GM12878 (cell line): ENCODE results near the gene ALKBH8. TPM values are rescaled to one million over a fixed set of nuclear protein-coding genes. Genes with fewer than 3 reads are reported as not detected.

Experiments used
- ATAC-seq: fragments of 200-7000 bp; cut with Tn5 transposase; 3 replicates; pipeline ENCODE4 v1.9.1; 2020; ENCODE audit warnings: mild to moderate bottlenecking, moderate library complexity
- BruUV-seq: library from RNA; stranded (reverse); fragments of 400-500 nt; replicated peaks from 2 replicates; lab custom pipeline; 2021; lab: Mats Ljungman, UMichigan
- CTCF ChIA-PET: fragments of 300-600 bp; sonication (Branson Sonifier 250); formaldehyde crosslinking; extraction: SDS; loops from one replicate; lab custom pipeline; 2021; ENCODE audit warnings: inconsistent platforms; lab: Yijun Ruan, JAX
- POLR2A ChIA-PET: fragments of 350-600 bp; formaldehyde crosslinking; extraction: SDS; loops from one replicate; lab custom pipeline; 2021; ENCODE audit warnings: inconsistent platforms; lab: Charles Lee
- RAD21 ChIA-PET: fragments of 300-600 bp; sonication (Branson Sonifier 250); formaldehyde crosslinking; loops from one replicate; lab custom pipeline; 2023; ENCODE audit warnings: antibody characterized with exemption; ENCODE audit not compliant: unreplicated experiment; lab: Charles Lee
- SMC1A ChIA-PET: fragments of 300-600 bp; sonication (Branson Sonifier 250); formaldehyde crosslinking; loops from one replicate; lab custom pipeline; 2023; ENCODE audit not compliant: unreplicated experiment, uncharacterized antibody; lab: Charles Lee
- DNase-seq: peaks from one replicate; pipeline ENCODE4 v3.0.0-alpha.2; 2011; ENCODE audit warnings: low read depth, low spot score
- FAIRE-seq: peaks from 3 replicates; lab custom pipeline; 2011; peaks lifted over from hg19 to GRCh38; lab: Jason Lieb, UNC
- H2AFZ ChIP-seq: 2 replicates; pipeline ENCODE4 v1.6.0; 2011; ENCODE audit warnings: low read depth, low read length, control low read depth; ENCODE audit not compliant: control insufficient read depth
- H3K27ac ChIP-seq: 2 replicates; pipeline ENCODE4 v1.5.1; 2011; ENCODE audit warnings: control low read depth; ENCODE audit not compliant: control insufficient read depth, insufficient read depth
- H3K27me3 ChIP-seq, 2 experiments: replicated peaks in 1 of 2; 2 replicates each; pipeline versions ENCODE4 v1.6.0 to v1.6.1; 2011; ENCODE audit warnings: low read length in 1 of 2; ENCODE audit not compliant: control insufficient read depth in 2 of 2, insufficient read depth in 2 of 2
- H3K36me3 ChIP-seq, 2 experiments: 2 replicates each; pipeline ENCODE4 v1.5.1; 2011; ENCODE audit warnings: low read length in 1 of 2; ENCODE audit not compliant: control insufficient read depth in 2 of 2, insufficient read depth in 2 of 2
- H3K4me1 ChIP-seq: 2 replicates; pipeline ENCODE4 v1.6.1; 2011; ENCODE audit warnings: mild to moderate bottlenecking, low read length, moderate library complexity, mixed read lengths; ENCODE audit not compliant: control insufficient read depth, insufficient read depth
- H3K4me2 ChIP-seq: 2 replicates; pipeline ENCODE4 v1.6.0; 2011; ENCODE audit warnings: control low read depth; ENCODE audit not compliant: control insufficient read depth, insufficient read depth
- H3K4me3 ChIP-seq: fragments of 200-600 bp; sonication (generic); 2 replicates; pipeline ENCODE4 v1.5.1; 2016
- H3K79me2 ChIP-seq: 2 replicates; pipeline ENCODE4 v1.6.0; 2011; ENCODE audit warnings: low read length; ENCODE audit not compliant: control insufficient read depth, insufficient read depth
- H3K9ac ChIP-seq: 2 replicates; pipeline ENCODE4 v1.8.0; 2011; ENCODE audit warnings: low read length, control low read depth, mixed read lengths; ENCODE audit not compliant: control insufficient read depth, insufficient read depth
- H3K9me3 ChIP-seq: replicated peaks from 3 replicates; pipeline ENCODE4 v1.5.1; 2011; ENCODE audit warnings: mild to moderate bottlenecking, low read length; ENCODE audit not compliant: control insufficient read depth, insufficient read depth
- H4K20me1 ChIP-seq: 2 replicates; pipeline ENCODE4 v1.6.0; 2011; ENCODE audit not compliant: control insufficient read depth, insufficient read depth
- ASH2L ChIP-seq: fragments of 300-600, 200-600 bp; sonication (generic); IDR thresholded peaks from 2 replicates; pipeline ENCODE4 v1.6.1; 2017; ENCODE audit warnings: low read depth, mild to moderate bottlenecking, borderline replicate concordance
- CREB1 ChIP-seq: IDR thresholded peaks from 2 replicates; pipeline ENCODE4 v1.6.1; 2012; ENCODE audit warnings: low read depth, mild to moderate bottlenecking, inconsistent platforms
- FOXK2 ChIP-seq: fragments of 450-650 bp; IDR thresholded peaks from 2 replicates; pipeline ENCODE4 v1.6.1; 2017; ENCODE audit warnings: mild to moderate bottlenecking, moderate library complexity
- MAX ChIP-seq: IDR thresholded peaks from 2 replicates; pipeline ENCODE4 v1.6.1; 2012; ENCODE audit warnings: low read depth, low read length, improper control_type of control experiment
- NFIC ChIP-seq: IDR thresholded peaks from 2 replicates; pipeline ENCODE4 v1.6.1; 2012; ENCODE audit warnings: low read depth, mild to moderate bottlenecking, inconsistent platforms, low read length, moderate library complexity
- NFYA ChIP-seq: IDR thresholded peaks from 2 replicates; pipeline ENCODE4 v1.6.1; 2011; ENCODE audit warnings: low read depth, mild to moderate bottlenecking, low read length, improper control_type of control experiment, borderline replicate concordance
- NKRF ChIP-seq: fragments of 450-650 bp; conservative IDR thresholded peaks from 2 replicates; pipeline ENCODE4 v1.6.1; 2017; ENCODE audit warnings: mild to moderate bottlenecking, moderate library complexity
- POLR2AphosphoS2 ChIP-seq: IDR thresholded peaks from 2 replicates; pipeline ENCODE4 v1.6.1; 2011; ENCODE audit warnings: low read depth, mild to moderate bottlenecking, low read length, improper control_type of control experiment, moderate library complexity
- RB1 ChIP-seq: fragments of 450-650 bp; formaldehyde crosslinking; IDR thresholded peaks from 2 replicates; pipeline ENCODE4 v1.6.1; 2017; ENCODE audit warnings: mild to moderate bottlenecking, borderline replicate concordance
- RELA ChIP-seq: fragments of 450-650 bp; IDR thresholded peaks from 2 replicates; pipeline ENCODE4 v1.8.0; 2014; ENCODE audit warnings: borderline replicate concordance; ENCODE audit not compliant: partially characterized antibody
- WRNIP1 ChIP-seq: IDR thresholded peaks from 2 replicates; pipeline ENCODE4 v1.6.1; 2011; ENCODE audit warnings: low read depth, low read length, improper control_type of control experiment, borderline replicate concordance
- YY1 ChIP-seq: IDR thresholded peaks from 2 replicates; pipeline ENCODE4 v1.6.1; 2011; ENCODE audit warnings: low read depth, mild to moderate bottlenecking, low read length
- ZNF24 ChIP-seq: fragments of 450-650 bp; IDR thresholded peaks from 2 replicates; pipeline ENCODE4 v1.6.1; 2017; ENCODE audit warnings: antibody characterized with exemption, mild to moderate bottlenecking
- ZNF622 ChIP-seq: fragments of 450-650 bp; IDR thresholded peaks from 2 replicates; pipeline ENCODE4 v1.6.1; 2017; ENCODE audit warnings: mild to moderate bottlenecking, inconsistent platforms
- WGBS: methylation state at CpG from one replicate; pipeline ENCODE4 v1.1.6; 2016; ENCODE audit warnings: low lambda C conversion rate; ENCODE audit not compliant: insufficient replicate concordance, insufficient coverage; ENCODE audit errors: missing lambda C conversion rate; 5-methylcytosine and 5-hydroxymethylcytosine counted together
- in situ Hi-C: fragments of 300-500 bp; cut with MboI; formaldehyde crosslinking; loops from 9 replicates; pipeline ENCODE4 v1.14.3; 2018; ENCODE audit warnings: mixed read lengths
- intact Hi-C: fragments of 100-400 bp; cut with micrococcal nuclease; formaldehyde crosslinking; loops from one replicate; pipeline ENCODE4 v1.14.2; 2022; ENCODE audit not compliant: unreplicated experiment
- polyA plus RNA-seq, 11 experiments: library from polyadenylated mRNA; depleted of rRNA in 4 of 11; unstranded in 6 of 11; stranded (reverse) in 5 of 11; fragments of >200 nt; fragmentation: Nextera tagmentation in 4 of 11; fragmentation: Illumina TruSeq in 1 of 11; extraction: Ambion mirVana in 4 of 11; extraction: Trizol in 1 of 11; gene quantifications; 1 replicate in 1 of 11; 2 replicates in 10 of 11; pipeline versions ENCODE4 v1.2.1 to v1.2.3, GENCODE V29; 2011 to 2016; ENCODE audit warnings: inconsistent platforms in 2 of 11, missing spikeins in 2 of 11, low read depth in 1 of 11
- total RNA-seq, 4 experiments: library from RNA; depleted of rRNA in 3 of 4; stranded (reverse); fragments of >200 nt in 3 of 4; fragmentation: Illumina TruSeq in 1 of 4; extraction: Trizol in 1 of 4; gene quantifications; 2 replicates each; pipeline versions ENCODE4 v1.2.1 to v1.2.3, GENCODE V29; 2013 to 2021
- TF ChIP-seq, protein P1 (sequence below): IDR thresholded peaks from 2 replicates; pipeline ENCODE4 v1.6.1; 2012; ENCODE audit warnings: improper control_type of control experiment, low read depth, low read length; ENCODE audit not compliant: insufficient replicate concordance

The ALKBH8 gene
- total and polyA plus RNA-seq, 10 of the 15 experiments (the other 5 are each of a cell fraction or from before 2014, with no cell fraction given), result 4.6 to 13.1 (median 9.5) TPM

GRCh38 chr11:107494055-107494454, 71.5 kb downstream of the ALKBH8 start:
- Histone ChIP-seq H3K9me3 (no peaks in the 10 kb centered on the region), H2AFZ (no peak overlapping the region), H3K4me3 (no peak overlapping the region), H3K27me3 (no peaks in the 10 kb centered on the region), H3K9ac (no peak overlapping the region), H3K4me2 (no peak overlapping the region), H3K79me2 (no peaks in the 10 kb centered on the region), H3K4me1 (no peaks in the 10 kb centered on the region), H3K36me3 (no peaks in the 10 kb centered on the region), H4K20me1 (no peaks in the 10 kb centered on the region), H3K27ac (no peak overlapping the region)
- POLR2A ChIA-PET, result no interaction called here
- CTCF ChIA-PET, result no interaction called here
- RAD21 ChIA-PET, result no interaction called here
- no peak for DNase-seq
- no peak for ATAC-seq
- FAIRE-seq, result no peak
- SMC1A ChIA-PET, result no interaction called here
- intact Hi-C loops (no loop called here), in situ Hi-C loops (no loop called here)
- no TSS peak for BruUV-seq
- WGBS, result 0% methylated on average over 1 of the region's 1 CpG
- TF ChIP-seq WRNIP1 (no peak), FOXK2 (no peak), MAX (no peak), NKRF (no peak), YY1 (no peak), ZNF622 (no peak), NFYA (no peak), RELA (no peak), RB1 (no peak), ASH2L (no peak), NFIC (no peak), CREB1 (no peak), ZNF24 (no peak), POLR2AphosphoS2 (no peak)
- TF ChIP-seq, protein P1, sequence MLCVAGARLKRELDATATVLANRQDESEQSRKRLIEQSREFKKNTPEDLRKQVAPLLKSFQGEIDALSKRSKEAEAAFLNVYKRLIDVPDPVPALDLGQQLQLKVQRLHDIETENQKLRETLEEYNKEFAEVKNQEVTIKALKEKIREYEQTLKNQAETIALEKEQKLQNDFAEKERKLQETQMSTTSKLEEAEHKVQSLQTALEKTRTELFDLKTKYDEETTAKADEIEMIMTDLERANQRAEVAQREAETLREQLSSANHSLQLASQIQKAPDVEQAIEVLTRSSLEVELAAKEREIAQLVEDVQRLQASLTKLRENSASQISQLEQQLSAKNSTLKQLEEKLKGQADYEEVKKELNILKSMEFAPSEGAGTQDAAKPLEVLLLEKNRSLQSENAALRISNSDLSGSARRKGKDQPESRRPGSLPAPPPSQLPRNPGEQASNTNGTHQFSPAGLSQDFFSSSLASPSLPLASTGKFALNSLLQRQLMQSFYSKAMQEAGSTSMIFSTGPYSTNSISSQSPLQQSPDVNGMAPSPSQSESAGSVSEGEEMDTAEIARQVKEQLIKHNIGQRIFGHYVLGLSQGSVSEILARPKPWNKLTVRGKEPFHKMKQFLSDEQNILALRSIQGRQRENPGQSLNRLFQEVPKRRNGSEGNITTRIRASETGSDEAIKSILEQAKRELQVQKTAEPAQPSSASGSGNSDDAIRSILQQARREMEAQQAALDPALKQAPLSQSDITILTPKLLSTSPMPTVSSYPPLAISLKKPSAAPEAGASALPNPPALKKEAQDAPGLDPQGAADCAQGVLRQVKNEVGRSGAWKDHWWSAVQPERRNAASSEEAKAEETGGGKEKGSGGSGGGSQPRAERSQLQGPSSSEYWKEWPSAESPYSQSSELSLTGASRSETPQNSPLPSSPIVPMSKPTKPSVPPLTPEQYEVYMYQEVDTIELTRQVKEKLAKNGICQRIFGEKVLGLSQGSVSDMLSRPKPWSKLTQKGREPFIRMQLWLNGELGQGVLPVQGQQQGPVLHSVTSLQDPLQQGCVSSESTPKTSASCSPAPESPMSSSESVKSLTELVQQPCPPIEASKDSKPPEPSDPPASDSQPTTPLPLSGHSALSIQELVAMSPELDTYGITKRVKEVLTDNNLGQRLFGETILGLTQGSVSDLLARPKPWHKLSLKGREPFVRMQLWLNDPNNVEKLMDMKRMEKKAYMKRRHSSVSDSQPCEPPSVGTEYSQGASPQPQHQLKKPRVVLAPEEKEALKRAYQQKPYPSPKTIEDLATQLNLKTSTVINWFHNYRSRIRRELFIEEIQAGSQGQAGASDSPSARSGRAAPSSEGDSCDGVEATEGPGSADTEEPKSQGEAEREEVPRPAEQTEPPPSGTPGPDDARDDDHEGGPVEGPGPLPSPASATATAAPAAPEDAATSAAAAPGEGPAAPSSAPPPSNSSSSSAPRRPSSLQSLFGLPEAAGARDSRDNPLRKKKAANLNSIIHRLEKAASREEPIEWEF, result no peak
